Caco-2 (cell line): Measurements from ENCODE around the gene NPIPB2. TPM values are rescaled to one million over a fixed set of nuclear protein-coding genes. Genes with fewer than 3 reads are reported as not detected.
"Not testable (repeated sequence)": the region's sequence is repeated elsewhere in the genome, so short reads cannot be mapped to it uniquely, and the experiment has no call there.

ENCODE experiments used
- BruUV-seq: library from RNA; stranded (reverse); fragments of 400-500 nt; replicated peaks from 2 replicates; lab custom pipeline; 2021; lab: Mats Ljungman, UMichigan
- CTCF ChIA-PET: fragments of 300-600 bp; sonication (Branson Sonifier 250); formaldehyde crosslinking; loops from one replicate; lab custom pipeline; 2022; ENCODE audit warnings: antibody characterized with exemption; lab: Charles Lee
- POLR2A ChIA-PET: fragments of 300-600 bp; sonication (Branson Sonifier 250); formaldehyde crosslinking; loops from one replicate; lab custom pipeline; 2022; ENCODE audit warnings: antibody characterized with exemption; lab: Charles Lee
- DNase-seq, 2 experiments: peaks; one replicate each; pipeline versions ENCODE4 v3.0.0 to v3.0.0-alpha.2; 2020 to 2022
- H3K27me3 ChIP-seq: replicated peaks from 2 replicates; pipeline ENCODE4 v1.6.0; 2011; ENCODE audit warnings: low read length; ENCODE audit not compliant: control insufficient read depth, insufficient read depth
- H3K36me3 ChIP-seq: 2 replicates; pipeline ENCODE4 v1.5.1; 2011; ENCODE audit warnings: low read length; ENCODE audit not compliant: control insufficient read depth, insufficient read depth
- H3K4me1 ChIP-seq: fragments of 250-450 bp; sonication (Bioruptor Pico); 2 replicates; pipeline ENCODE4 v1.5.1; 2020; ENCODE audit warnings: mild to moderate bottlenecking
- H3K4me3 ChIP-seq: 2 replicates; pipeline ENCODE4 v1.5.1; 2011; ENCODE audit warnings: low read depth, mild to moderate bottlenecking, control low read depth, low read length
- H3K9me3 ChIP-seq: fragments of 250-450 bp; sonication (Bioruptor Pico); 2 replicates; pipeline ENCODE4 v1.5.1; 2020; ENCODE audit warnings: mild to moderate bottlenecking, moderate library complexity
- H3K27ac Mint-ChIP-seq: one replicate; pipeline ENCODE4 v1.8.0; 2022; ENCODE audit warnings: mixed read lengths; ENCODE audit not compliant: unreplicated experiment
- H3K27me3 Mint-ChIP-seq: one replicate; pipeline ENCODE4 v1.8.0; 2022; ENCODE audit warnings: mixed read lengths; ENCODE audit not compliant: insufficient read depth, unreplicated experiment
- H3K36me3 Mint-ChIP-seq: one replicate; pipeline ENCODE4 v1.8.0; 2022; ENCODE audit warnings: mild to moderate bottlenecking, mixed read lengths; ENCODE audit not compliant: insufficient read depth, unreplicated experiment
- H3K4me1 Mint-ChIP-seq: one replicate; pipeline ENCODE4 v1.8.0; 2022; ENCODE audit warnings: low read depth, mixed read lengths; ENCODE audit not compliant: unreplicated experiment
- H3K4me3 Mint-ChIP-seq: one replicate; pipeline ENCODE4 v1.8.0; 2022; ENCODE audit warnings: mild to moderate bottlenecking, moderate library complexity, mixed read lengths; ENCODE audit not compliant: unreplicated experiment
- H3K9me3 Mint-ChIP-seq: one replicate; pipeline ENCODE4 v1.8.0; 2022; ENCODE audit warnings: mixed read lengths; ENCODE audit not compliant: unreplicated experiment
- CTCF ChIP-seq, 2 experiments: fragments of 200-600 bp in 1 of 2; IDR thresholded peaks; 1 replicate in 1 of 2; 2 replicates in 1 of 2; pipeline versions ENCODE4 v1.5.1 to v1.8.0; 2011 to 2022; ENCODE audit warnings: antibody characterized with exemption in 1 of 2, control low read depth in 1 of 2, inconsistent platforms in 1 of 2, low read depth in 1 of 2, low read length in 1 of 2, mild to moderate bottlenecking in 1 of 2, moderate library complexity in 1 of 2; ENCODE audit not compliant: insufficient read depth in 1 of 2, severe bottlenecking in 1 of 2, unreplicated experiment in 1 of 2
- intact Hi-C: fragments of 100-400 bp; cut with micrococcal nuclease; formaldehyde crosslinking; loops from one replicate; pipeline ENCODE4 v1.10.0; 2022; ENCODE audit not compliant: unreplicated experiment
- total RNA-seq: library from RNA; stranded (reverse); gene quantifications from 2 replicates; pipeline ENCODE4 v1.2.3, GENCODE V29; 2022

NPIPB2 gene
- total RNA-seq, 1 experiment from 2014 or later = 6.8 TPM

GRCh38 chr16:11957591-11958395 is 15.9 kb upstream of the NPIPB2 start:
- CTCF ChIA-PET = no interaction called here
- POLR2A ChIA-PET = interaction anchor here (0.5 to 0.8 kb wide), 2 partner anchors 11 to 228 kb away, joined by 3 read pairs; no protein-coding TSS in a partner anchor
- no peaks in the 10 kb centered on the region for H3K27me3 Mint-ChIP-seq

GRCh38 chr16:11956558-11956957 is 14.7 kb upstream of the NPIPB2 start:
- Histone ChIP-seq H3K27me3 (no peaks in the 10 kb centered on the region), H3K4me3 (no peak overlapping the region), H3K9me3 (no peaks in the 10 kb centered on the region), H3K4me1 (no peaks in the 10 kb centered on the region), H3K36me3 (no peaks in the 10 kb centered on the region)
- intact Hi-C loops = no loop called here
- no peak for TF ChIP-seq CTCF (IDR thresholded peaks at IDR 0.05; ENCODE audit: insufficient read depth in 1 of 2, low read depth in 1 of 2, low read length in 1 of 2, severe bottlenecking in 1 of 2, unreplicated experiment in 1 of 2)
- H3K36me3 Mint-ChIP-seq = no peaks in the 10 kb centered on the region
- no peak overlapping the region for H3K27ac Mint-ChIP-seq
- POLR2A ChIA-PET = no interaction called here
- BruUV-seq = no TSS peak
- CTCF ChIA-PET = no interaction called here
- DNase-seq = no peak
- no peaks in the 10 kb centered on the region for H3K4me1 Mint-ChIP-seq
- H3K9me3 Mint-ChIP-seq = no peaks in the 10 kb centered on the region
- no peak overlapping the region for H3K4me3 Mint-ChIP-seq
- no peaks in the 10 kb centered on the region for H3K27me3 Mint-ChIP-seq

More at GRCh38 chr16:11957591-11958395, 15.9 kb upstream of the NPIPB2 start:
- Histone ChIP-seq H3K4me3 (no peak overlapping the region), H3K4me1 (no peaks in the 10 kb centered on the region), H3K36me3 (no peaks in the 10 kb centered on the region), H3K27me3 (no peaks in the 10 kb centered on the region), H3K9me3 (no peaks in the 10 kb centered on the region)
- Mint-ChIP-seq H3K9me3 (no peaks in the 10 kb centered on the region), H3K4me3 (no peak overlapping the region), H3K27ac (no peak overlapping the region), H3K4me1 (no peaks in the 10 kb centered on the region), H3K36me3 (no peaks in the 10 kb centered on the region)
- no peak for DNase-seq
- no TSS peak for BruUV-seq
- intact Hi-C loops = no loop called here
- no peak for TF ChIP-seq CTCF (IDR thresholded peaks at IDR 0.05; ENCODE audit: insufficient read depth in 1 of 2, low read depth in 1 of 2, low read length in 1 of 2, severe bottlenecking in 1 of 2, unreplicated experiment in 1 of 2)

GRCh38 chr16:11955713-11956123 is 13.9 kb upstream of the NPIPB2 start:
- ChIA-PET POLR2A (no interaction called here), CTCF (no interaction called here)
- intact Hi-C loops = no loop called here
- no TSS peak for BruUV-seq
- DNase-seq = no peak
- no peak for TF ChIP-seq CTCF (IDR thresholded peaks at IDR 0.05; ENCODE audit: insufficient read depth in 1 of 2, low read depth in 1 of 2, low read length in 1 of 2, severe bottlenecking in 1 of 2, unreplicated experiment in 1 of 2)
- Histone ChIP-seq H3K9me3 (no peaks in the 10 kb centered on the region), H3K4me1 (no peaks in the 10 kb centered on the region), H3K36me3 (no peaks in the 10 kb centered on the region), H3K27me3 (no peaks in the 10 kb centered on the region), H3K4me3 (no peak overlapping the region)
- Mint-ChIP-seq H3K36me3 (no peaks in the 10 kb centered on the region), H3K4me1 (no peaks in the 10 kb centered on the region), H3K4me3 (no peak overlapping the region), H3K27me3 (no peaks in the 10 kb centered on the region), H3K9me3 (no peaks in the 10 kb centered on the region), H3K27ac (no peak overlapping the region)

- intact Hi-C loops, H3K4me3 ChIP-seq, DNase-seq, H3K9me3 Mint-ChIP-seq, POLR2A ChIA-PET, H3K27ac Mint-ChIP-seq, H3K27me3 ChIP-seq, BruUV-seq, H3K4me3 Mint-ChIP-seq, H3K27me3 Mint-ChIP-seq, H3K4me1 ChIP-seq, H3K4me1 Mint-ChIP-seq, H3K36me3 Mint-ChIP-seq, H3K9me3 ChIP-seq, H3K36me3 ChIP-seq: not testable (repeated sequence)
- CTCF ChIA-PET = interaction anchor here (0.6 kb wide), 1 partner anchor 1332 kb away, joined by 3 read pairs; no protein-coding TSS in a partner anchor
Observed at GRCh38 chr16:11953576-11953975, 11.7 kb upstream of the NPIPB2 start.
